GM18909 (cell line): ENCODE data around the gene SLC5A8.

Experiments used
- ATAC-seq: cut with Tn5 transposase; IDR thresholded peaks from one replicate; pipeline ENCODE4 v1.9.1; 2021; ENCODE audit warnings: mild to moderate bottlenecking; ENCODE audit not compliant: unreplicated experiment, poor library complexity

The SLC5A8 gene

GRCh38 chr12:101209319-101210302, at the start of gene SLC5A8:
TSS of gene SLC5A8 (minus strand) at chr12:101210238. CDS start at chr12:101209848, 390 bp downstream.
- no peak for ATAC-seq

- ATAC-seq, result no peak
Measured at GRCh38 chr12:101257357-101257756, 47.3 kb upstream of the SLC5A8 start.

GRCh38 chr12:101256266-101256665, 46.2 kb upstream of the SLC5A8 start:
- ATAC-seq, result no peak

GRCh38 chr12:101243616-101244015, 33.6 kb upstream of the SLC5A8 start:
- no peak for ATAC-seq

- no peak for ATAC-seq
Measured at GRCh38 chr12:101243074-101243473, 33.0 kb upstream of the SLC5A8 start.

GRCh38 chr12:101238800-101239329, 28.8 kb upstream of the SLC5A8 start:
- ATAC-seq, result no peak

- no peak for ATAC-seq
Measured at GRCh38 chr12:101238306-101238705, 28.3 kb upstream of the SLC5A8 start.

GRCh38 chr12:101235686-101236085, 25.6 kb upstream of the SLC5A8 start:
- ATAC-seq, result no peak

- ATAC-seq, result no peak
Measured at GRCh38 chr12:101231636-101232035, 21.6 kb upstream of the SLC5A8 start.

- no peak for ATAC-seq
Measured at GRCh38 chr12:101230547-101230946, 20.5 kb upstream of the SLC5A8 start.

GRCh38 chr12:101229841-101230241, 19.8 kb upstream of the SLC5A8 start:
- no peak for ATAC-seq

GRCh38 chr12:101221301-101221700, 11.3 kb upstream of the SLC5A8 start:
- ATAC-seq, result no peak

- no peak for ATAC-seq
Measured at GRCh38 chr12:101216810-101217209, 6.8 kb upstream of the SLC5A8 start.

GRCh38 chr12:101207086-101207780, 2.8 kb downstream of the SLC5A8 start:
- no peak for ATAC-seq

- no peak for ATAC-seq
Measured at GRCh38 chr12:101204602-101205304, 5.3 kb downstream of the SLC5A8 start.

GRCh38 chr12:101200824-101201223, 9.2 kb downstream of the SLC5A8 start:
- no peak for ATAC-seq

- no peak for ATAC-seq
Measured at GRCh38 chr12:101200145-101200544, 9.9 kb downstream of the SLC5A8 start.

- ATAC-seq, result no peak
Measured at GRCh38 chr12:101186291-101186690, 23.7 kb downstream of the SLC5A8 start.

GRCh38 chr12:101181776-101182175, 28.3 kb downstream of the SLC5A8 start:
- no peak for ATAC-seq

GRCh38 chr12:101174541-101174940, 35.5 kb downstream of the SLC5A8 start:
- ATAC-seq, result no peak
